ENCODE measurements around the gene SENP8. TPM values are rescaled to one million over a fixed set of nuclear protein-coding genes. Genes with fewer than 3 reads are reported as not detected.

Gene SENP8
- total RNA-seq, 2 donors from 2014 or later, result 2.3 to 4.2 TPM

GRCh38 chr15:72128359-72128758 lies 10.2 kb downstream of the SENP8 start:
- Histone ChIP-seq H3K9me3 (no peaks in the 10 kb centered on the region), H3K27me3 (no peaks in the 10 kb centered on the region), H3K9ac (ENCODE audit: low read depth in 2 of 2, low read length in 2 of 2) (no peak overlapping the region), H3K4me1 (no peaks in the 10 kb centered on the region), H3K36me3 (no peaks in the 10 kb centered on the region), H3K27ac (no peak overlapping the region), H3K4me3 (no peak overlapping the region)
- intact Hi-C loops (cut with DNase I), result no loop called here
- no peak for TF ChIP-seq CTCF (IDR thresholded peaks at IDR 0.05)
- no peak for DNase-seq

GRCh38 chr15:72130272-72130671 lies 12.1 kb downstream of the SENP8 start:
- Histone ChIP-seq H3K27me3 (no peaks in the 10 kb centered on the region), H3K4me1 (no peaks in the 10 kb centered on the region), H3K4me3 (no peak overlapping the region), H3K27ac (no peak overlapping the region), H3K9ac (ENCODE audit: low read depth in 2 of 2, low read length in 2 of 2) (no peak overlapping the region), H3K36me3 (no peaks in the 10 kb centered on the region), H3K9me3 (no peaks in the 10 kb centered on the region)
- no peak for DNase-seq
- TF ChIP-seq CTCF (IDR thresholded peaks at IDR 0.05), result no peak
- intact Hi-C loops (cut with DNase I), result no loop called here

GRCh38 chr15:72131922-72132321 lies 13.7 kb downstream of the SENP8 start:
- no peak overlapping the region for H3K9ac ChIP-seq (ENCODE audit: low read depth in 2 of 2, low read length in 2 of 2)
- H3K27me3 ChIP-seq, result no peaks in the 10 kb centered on the region
- DNase-seq, result no peak
- no peak overlapping the region for H3K4me3 ChIP-seq
- no peaks in the 10 kb centered on the region for H3K36me3 ChIP-seq
- peaks cover 4% of the 10 kb centered on the region for H3K4me1 ChIP-seq
- H3K27ac ChIP-seq, result no peak overlapping the region
- TF ChIP-seq CTCF (IDR thresholded peaks at IDR 0.05), result no peak
- H3K9me3 ChIP-seq, result no peaks in the 10 kb centered on the region
- intact Hi-C loops (cut with DNase I), result no loop called here

- H3K27ac ChIP-seq, result no peak overlapping the region
- peaks cover 4% of the 10 kb centered on the region for H3K4me1 ChIP-seq
- H3K4me3 ChIP-seq, result no peak overlapping the region
- H3K36me3 ChIP-seq, result no peaks in the 10 kb centered on the region
- no peak overlapping the region for H3K9ac ChIP-seq (ENCODE audit: low read depth in 2 of 2, low read length in 2 of 2)
- no peaks in the 10 kb centered on the region for H3K27me3 ChIP-seq
- no peak for TF ChIP-seq CTCF (IDR thresholded peaks at IDR 0.05)
- DNase-seq, result no peak
- no peaks in the 10 kb centered on the region for H3K9me3 ChIP-seq
- intact Hi-C loops (cut with DNase I), result no loop called here
Observed at GRCh38 chr15:72133211-72133610, 15.0 kb downstream of the SENP8 start.

GRCh38 chr15:72135719-72136118 lies 17.5 kb downstream of the SENP8 start:
- Histone ChIP-seq H3K4me3 (no peak overlapping the region), H3K27ac (no peak overlapping the region), H3K36me3 (no peaks in the 10 kb centered on the region), H3K27me3 (no peaks in the 10 kb centered on the region), H3K9me3 (no peaks in the 10 kb centered on the region), H3K4me1 (peaks cover 4% of the 10 kb centered on the region), H3K9ac (ENCODE audit: low read depth in 2 of 2, low read length in 2 of 2) (no peak overlapping the region)
- no peak for TF ChIP-seq CTCF (IDR thresholded peaks at IDR 0.05)
- intact Hi-C loops (cut with DNase I), result no loop called here
- DNase-seq, result no peak
